ENCODE measurements around the gene AQP9.
"Not testable (repeated sequence)": the region's sequence is repeated elsewhere in the genome, so short reads cannot be mapped to it uniquely, and the experiment has no call there.

The AQP9 gene, protein sequence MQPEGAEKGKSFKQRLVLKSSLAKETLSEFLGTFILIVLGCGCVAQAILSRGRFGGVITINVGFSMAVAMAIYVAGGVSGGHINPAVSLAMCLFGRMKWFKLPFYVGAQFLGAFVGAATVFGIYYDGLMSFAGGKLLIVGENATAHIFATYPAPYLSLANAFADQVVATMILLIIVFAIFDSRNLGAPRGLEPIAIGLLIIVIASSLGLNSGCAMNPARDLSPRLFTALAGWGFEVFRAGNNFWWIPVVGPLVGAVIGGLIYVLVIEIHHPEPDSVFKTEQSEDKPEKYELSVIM

DNA sequence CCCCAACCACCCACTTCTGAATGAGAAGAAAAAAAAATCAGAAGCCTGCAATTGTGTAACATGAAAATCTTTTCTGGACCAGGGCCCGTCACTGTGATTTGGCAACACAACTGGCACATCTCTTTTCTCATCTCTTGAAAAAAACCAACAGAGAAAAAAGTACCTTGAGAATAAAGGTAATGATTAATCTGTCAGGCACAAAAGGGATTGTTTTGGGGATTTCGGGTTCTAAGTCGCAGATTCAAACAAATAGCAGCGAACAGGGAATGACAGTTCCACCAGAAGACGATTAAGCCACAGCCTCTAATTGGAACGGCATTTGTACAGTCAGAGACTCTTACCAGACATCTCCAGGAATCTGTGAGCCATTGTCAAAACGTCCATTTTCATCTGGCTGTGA is at the start of gene AQP9:
TSS of gene AQP9 (plus strand) at position 276 of the 400 bp plus-strand sequence. CDS start 185 bp downstream, outside the sequence.
- DNase-seq = peak; percentile 88

DNA sequence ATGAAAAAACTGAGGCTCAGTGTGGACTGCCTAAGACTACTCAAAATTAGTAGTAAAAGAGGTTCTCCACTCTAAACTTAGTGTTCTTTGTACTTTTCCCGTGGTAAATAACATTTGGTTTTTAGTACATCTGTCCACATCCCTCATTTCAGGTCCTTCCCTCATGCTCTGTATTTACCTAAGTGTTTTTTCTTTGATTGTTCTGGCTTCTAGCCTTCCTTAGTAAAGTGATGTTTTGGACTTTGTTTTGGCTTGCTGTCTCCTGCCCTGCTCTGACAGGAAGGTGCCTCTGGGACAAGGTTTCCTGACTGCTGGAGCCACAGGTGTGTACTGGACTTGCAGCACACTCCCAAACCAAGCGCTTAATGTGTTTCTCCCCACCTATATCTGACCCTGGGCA is 42.8 kb upstream of the AQP9 start:
- DNase-seq = no peak

GRCh38 chr15:58096529-58097084 is 41.6 kb upstream of the AQP9 start:
- no peak for DNase-seq

DNA sequence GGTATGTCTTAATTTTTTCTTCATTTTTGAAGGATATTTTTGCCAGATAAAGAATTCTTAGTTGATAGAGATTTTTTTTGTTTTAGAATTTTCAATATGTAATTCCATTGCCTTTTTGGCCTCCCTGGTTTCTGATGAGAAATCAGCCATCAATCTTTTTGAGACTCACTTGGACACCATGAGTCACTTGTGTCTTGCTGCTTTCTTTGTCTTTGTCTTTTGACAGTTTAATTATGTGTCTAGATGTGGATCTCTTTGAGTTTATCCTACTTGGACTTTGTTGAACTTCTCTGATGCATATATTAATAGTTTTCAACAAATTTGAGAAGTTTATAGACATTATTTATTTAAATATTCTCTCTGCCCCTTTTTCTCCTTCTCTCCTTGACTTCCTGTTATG is 34.7 kb upstream of the AQP9 start:
- DNase-seq = no peak

GRCh38 chr15:58108117-58108516 is 30.1 kb upstream of the AQP9 start:
- DNase-seq = no peak

DNA sequence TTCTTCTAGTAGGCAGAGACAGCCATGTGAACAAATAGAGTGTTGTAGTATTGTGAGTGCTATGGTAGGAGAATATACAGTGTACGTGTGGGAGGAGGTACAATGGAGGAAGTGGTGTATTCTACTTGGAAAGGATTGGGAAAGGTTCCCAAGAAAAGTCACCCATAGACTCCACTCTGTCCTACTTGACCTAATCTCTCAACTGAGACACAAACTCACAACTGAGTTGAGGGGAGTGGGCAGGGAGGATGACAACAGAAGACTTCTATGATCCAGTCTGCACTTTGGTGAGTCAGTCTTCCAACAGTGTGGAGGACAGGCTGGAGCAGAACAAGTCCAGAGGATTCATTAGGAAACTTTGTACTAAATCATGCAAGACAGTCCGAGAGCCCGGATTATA is 28.8 kb upstream of the AQP9 start:
- peak; percentile 72 for DNase-seq

- DNase-seq = no peak
Observed at GRCh38 chr15:58110999-58111717, 27.0 kb upstream of the AQP9 start.

DNA sequence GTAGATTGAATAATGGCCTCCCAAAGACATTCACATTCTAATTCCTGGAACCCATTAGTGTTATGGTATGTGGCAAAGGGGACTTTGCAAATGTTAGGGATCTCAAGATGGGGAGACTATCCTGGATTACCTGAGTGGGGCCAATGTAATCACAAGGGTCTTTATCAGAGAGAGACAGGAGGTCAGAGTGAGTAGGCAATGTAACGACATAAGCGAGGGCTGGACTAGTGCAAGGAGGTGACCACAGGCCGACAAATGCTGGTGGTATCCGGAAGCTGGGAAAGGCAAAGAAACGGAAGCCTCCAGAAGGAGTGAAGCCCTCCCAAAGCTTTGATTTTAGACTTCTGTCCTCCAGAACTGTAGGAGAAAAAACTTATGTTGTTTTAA is 26.5 kb upstream of the AQP9 start:
- DNase-seq = no peak

DNA sequence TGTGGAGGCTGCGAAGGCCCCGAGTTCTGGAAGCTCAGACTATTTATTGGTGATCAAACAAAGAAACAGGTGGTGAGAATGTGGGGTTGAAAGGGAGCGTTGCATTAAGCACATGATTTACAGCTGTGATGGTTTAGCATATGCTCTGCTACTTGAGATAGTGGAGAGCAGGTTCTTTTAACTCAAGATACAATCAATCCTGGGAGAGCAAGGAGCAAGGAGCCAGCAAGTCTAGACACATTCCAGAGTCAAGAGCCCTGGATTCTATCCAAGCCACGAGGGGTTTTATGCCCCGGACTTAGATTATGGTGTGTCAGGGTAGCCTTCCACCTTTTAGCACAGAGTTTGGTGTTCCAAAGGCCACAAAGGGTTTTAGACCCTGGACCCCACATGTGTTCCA is 24.8 kb upstream of the AQP9 start:
- DNase-seq = not testable (repeated sequence)

DNA sequence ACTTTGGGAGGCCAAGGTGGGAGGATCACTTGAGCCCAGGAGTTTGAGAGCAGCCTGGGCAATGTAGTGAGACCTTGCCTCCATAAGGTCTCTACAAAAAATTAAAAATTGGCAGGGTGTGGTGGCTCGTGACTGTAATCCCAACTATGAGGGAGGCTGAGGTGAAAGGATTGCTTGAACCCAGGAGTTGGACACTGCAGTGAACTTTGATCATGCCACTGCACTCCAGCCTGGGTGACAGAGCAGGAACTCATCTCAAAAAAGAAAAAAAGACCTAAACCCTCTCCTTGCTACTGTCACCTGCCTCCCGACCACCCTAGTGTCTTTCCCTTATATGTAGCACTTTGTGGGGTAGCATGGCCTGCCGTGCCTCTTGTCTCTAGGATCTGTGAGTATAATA is 23.8 kb upstream of the AQP9 start:
- no peak for DNase-seq

DNA sequence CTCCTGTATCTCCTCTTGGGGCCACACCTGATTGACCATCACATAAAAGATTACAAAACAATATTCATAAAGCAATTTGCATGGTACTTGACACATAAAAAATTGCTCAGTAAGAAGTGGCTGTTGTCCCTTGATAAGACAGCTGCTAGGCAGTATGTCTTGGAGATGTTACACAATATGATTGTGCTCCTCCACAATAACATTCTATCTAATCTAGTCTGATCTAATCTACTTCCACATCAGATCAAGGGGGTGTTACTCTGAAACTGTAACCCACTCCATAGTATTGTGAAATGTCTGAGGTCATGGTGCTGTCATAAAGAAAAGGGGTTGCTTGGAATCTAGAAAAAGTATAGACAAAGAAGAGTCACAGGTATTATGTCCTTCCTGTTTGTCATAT is 23.4 kb upstream of the AQP9 start:
- DNase-seq = peak; percentile 76

DNA sequence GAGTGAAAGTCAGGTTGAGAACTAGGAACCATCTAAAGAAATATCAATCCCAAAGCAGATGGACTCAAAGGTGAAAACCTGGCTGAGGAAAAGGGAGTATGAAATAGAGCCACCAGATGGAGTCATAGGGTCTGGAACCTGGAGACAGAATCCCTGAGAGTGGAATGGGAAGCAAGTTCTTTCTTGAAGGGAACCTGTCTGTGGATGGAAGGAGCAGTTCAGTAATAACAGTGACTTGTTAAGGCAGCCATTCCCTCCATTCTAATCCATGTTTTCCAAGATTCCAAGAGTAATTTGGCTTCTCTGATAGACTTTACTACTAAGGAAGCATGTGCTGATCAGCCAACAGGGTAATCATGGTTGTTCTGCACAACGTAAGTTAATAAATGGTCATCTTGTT is 22.5 kb upstream of the AQP9 start:
- DNase-seq = peak; percentile 15

GRCh38 chr15:58117619-58118018 is 20.6 kb upstream of the AQP9 start:
- DNase-seq = no peak

- no peak for DNase-seq
Observed at GRCh38 chr15:58118272-58118671, 19.9 kb upstream of the AQP9 start.

DNA sequence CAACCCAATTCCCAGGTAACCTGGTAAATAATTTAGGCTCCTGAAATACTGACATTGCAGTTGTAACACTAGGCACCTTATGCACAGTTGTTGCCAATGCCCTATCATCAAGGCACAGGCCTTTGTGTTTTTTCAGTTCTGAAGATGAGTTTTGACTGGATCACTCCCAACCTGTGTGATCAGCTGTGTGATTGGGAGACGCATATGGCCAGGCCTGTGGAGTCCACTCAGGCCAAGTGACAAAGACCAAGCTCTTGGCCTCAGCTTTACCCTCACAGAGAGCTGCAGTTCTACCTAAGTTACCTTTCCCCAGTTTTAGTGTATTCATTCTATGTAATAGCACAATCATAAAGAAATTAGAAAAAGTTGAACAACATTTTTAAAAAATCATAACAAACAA is 19.2 kb upstream of the AQP9 start:
- no peak for DNase-seq

- no peak for DNase-seq
Observed at GRCh38 chr15:58124585-58124984, 13.6 kb upstream of the AQP9 start.

GRCh38 chr15:58125333-58125732 is 12.8 kb upstream of the AQP9 start:
- DNase-seq = no peak

DNA sequence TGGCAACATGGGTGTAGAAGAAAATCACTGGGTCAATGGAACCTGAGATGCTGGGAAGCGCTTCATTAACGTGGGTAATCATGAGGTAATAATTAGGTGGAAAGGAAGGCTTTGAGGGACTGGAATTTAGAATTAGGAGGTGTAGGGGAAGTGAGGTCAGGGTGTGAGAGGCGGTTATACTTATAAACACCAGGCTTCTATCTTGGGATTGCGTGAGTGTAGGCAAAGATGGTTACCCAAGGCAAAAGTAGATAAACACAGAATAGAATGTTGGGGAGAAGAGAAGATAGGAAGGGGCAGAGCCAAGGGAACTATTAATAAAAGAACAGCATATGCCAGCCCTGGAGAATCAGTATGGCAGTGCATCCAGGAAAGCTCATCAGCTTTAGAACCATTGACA is 3.3 kb upstream of the AQP9 start:
- no peak for DNase-seq

GRCh38 chr15:58135511-58136174 is 2.5 kb upstream of the AQP9 start:
- no peak for DNase-seq

- no peak for DNase-seq
Observed at GRCh38 chr15:58136731-58137130, 1.4 kb upstream of the AQP9 start.

DNA sequence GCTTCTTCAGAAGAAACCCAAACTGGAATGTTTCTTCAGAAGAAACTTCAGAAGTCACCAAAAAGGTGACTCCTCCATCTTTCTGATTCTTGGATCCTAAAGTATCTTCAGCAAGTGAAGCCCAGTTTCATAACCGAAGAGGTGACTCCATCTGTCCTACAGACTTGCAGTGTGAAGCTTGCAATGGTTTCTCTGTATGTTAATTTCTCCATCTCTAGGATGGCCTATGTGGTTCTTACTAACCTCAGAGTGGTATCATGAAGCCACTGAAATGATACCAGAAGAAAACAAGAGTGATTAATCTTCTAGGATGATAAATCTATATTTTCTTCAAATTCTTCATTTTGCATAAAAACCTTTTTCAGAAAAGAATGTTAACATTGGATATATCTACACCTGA is 495 bp upstream of the AQP9 start:
- peak; percentile 31 for DNase-seq

DNA sequence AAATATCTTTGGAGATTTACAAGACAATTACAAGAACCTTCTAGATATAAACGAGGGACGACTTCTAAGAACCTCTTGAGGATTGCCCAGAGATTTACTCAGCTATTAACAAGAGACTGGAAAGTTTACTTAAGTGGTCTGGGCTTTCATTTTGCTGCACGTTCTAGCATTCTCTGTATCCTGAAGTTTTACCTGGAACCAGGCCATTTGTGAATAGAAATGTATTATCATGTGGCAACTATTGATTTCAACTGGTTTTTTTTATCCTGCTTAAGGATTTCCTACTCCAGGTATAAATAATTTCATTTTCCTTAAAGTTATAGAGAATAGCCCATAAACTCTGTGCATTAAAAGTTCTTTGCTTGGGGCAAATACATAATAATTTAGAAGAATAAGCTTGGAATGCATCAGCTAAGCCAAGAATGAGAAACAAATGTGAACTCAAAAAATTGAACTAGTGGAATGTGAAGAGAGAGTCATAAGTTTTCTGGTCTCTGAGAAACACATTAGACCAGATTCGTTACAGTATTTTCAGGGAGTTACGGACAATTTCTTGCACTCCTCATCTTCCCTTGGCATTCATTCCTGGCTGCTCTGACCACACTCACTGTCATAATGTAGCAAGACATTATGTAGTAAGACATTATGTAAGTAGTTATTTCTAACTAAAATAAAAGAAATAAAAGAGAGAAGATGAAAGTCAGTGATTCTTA is 1.3 kb downstream of the AQP9 start:
- peak; percentile 25 for DNase-seq

DNA sequence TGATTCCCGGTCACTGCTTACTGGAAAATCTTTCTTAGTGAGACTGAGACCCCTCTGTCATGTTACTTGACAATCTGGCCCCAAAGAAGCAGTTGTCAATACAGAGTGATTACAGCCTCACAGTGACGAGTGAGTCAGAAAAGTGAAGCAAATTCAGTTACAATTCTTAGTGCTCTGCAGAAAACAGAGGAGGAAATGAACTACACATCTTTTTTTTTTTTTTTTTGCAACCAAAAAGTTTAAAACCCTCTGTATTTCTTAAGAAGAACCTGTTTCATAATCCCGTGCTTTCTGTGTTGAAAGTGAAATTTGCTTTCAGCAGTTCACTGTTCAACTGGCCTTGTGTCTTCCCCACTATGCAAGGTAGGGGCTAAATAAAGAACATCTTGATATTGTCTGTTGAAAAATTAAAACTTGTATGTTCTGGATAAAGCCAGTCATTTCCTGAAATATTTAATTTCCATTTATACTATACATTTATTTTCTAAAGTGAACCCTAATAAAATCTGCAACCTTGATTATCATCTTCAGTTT is 1.9 kb downstream of the AQP9 start:
- peak; percentile 96 for DNase-seq
